ENCODE results near the gene PHF21A. TPM values are rescaled to one million over a fixed set of nuclear protein-coding genes. Genes with fewer than 3 reads are reported as not detected.

Gene PHF21A
- 10 to 100 TPM; 26.8 to 44.2 (median 33.1) TPM for polyA plus RNA-seq (ENCODE audit: insufficient read length in 10 of 10)
- long read RNA-seq, donor 1, result 0 reads
- long read RNA-seq, donor 2, partial matches to known transcripts, result 0 of 1 reads
- long read RNA-seq, donor 2, other reads (novel, unspliced or antisense), result 0 of 1 reads
- long read RNA-seq, donor 3, result 0 reads
- long read RNA-seq, donor 4, result 0 reads
- long read RNA-seq, donor 5, result 0 reads
- long read RNA-seq, donor 6, result 0 reads
- long read RNA-seq, donor 7, partial matches to known transcripts, result 0 of 1 reads
- long read RNA-seq, donor 7, other reads (novel, unspliced or antisense), result 0 of 1 reads
- long read RNA-seq, donor 8, result 0 reads
- long read RNA-seq, donor 9, result 0 reads

DNA sequence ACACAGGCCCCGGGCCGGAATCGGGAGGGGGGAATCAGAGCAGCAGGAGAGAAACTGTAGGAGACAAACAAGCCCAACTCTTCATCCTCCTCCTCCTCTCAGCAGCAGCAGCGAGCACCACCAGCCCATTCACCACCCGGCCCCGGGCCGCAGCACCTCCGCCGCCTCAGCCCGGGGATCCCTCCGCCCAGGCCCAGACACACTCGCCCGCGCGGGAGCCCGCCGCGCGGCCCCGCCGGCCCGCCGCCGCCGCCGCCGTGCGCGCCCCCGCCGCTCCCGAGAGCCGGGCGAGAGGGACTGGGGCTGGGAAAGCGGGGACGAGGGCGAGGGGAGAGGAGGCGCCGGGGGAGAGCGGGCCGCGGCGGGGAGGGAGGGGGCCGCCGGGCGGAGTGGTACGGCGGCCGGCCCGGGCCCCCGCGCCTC, at the start of gene PHF21A:
Gene PHF21A (minus strand): TSS at position 154 of the 423 bp plus-strand sequence. CDS start 37,235 bp downstream, outside the sequence.
- peak; percentile 94 to 97 (median 95) for DNase-seq

DNA sequence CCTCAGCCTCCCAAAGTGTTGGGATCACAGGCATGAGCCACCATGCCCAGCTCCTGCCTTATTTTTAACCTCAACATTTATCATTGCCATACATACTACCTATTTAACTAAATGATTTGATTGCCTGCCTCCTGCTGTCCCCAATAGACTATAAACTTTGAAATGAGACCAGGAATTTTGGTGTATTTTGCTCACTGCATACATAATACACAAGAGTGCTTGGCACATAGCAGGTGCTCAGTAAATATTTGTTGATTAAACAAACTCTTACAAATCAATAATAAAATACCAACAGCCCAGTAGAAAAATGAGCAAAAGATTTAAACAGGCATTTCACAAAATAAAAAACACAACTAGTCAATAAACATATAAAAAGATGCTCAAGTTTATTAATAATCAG, 49.5 kb upstream of the PHF21A start:
- DNase-seq, result no peak

DNA sequence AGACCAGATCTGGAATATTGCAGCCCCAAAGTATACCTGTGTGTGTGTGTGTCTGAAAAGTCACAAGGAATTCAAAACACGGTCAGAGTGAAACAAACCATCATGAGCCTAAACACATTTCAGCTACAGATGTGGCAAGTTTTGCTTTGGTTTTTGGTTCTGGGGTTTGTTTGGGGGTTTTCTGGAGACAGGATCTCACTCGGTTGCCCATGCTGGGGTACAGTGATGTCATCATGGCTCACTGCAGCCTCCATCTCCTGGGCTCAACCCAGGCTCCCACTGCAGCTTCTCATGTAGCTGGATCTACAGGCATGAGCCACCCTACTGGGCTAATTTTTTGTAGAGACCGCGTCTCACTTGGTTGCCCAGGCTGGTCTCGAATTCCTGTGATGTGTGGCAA, 41.4 kb upstream of the PHF21A start:
- no peak for DNase-seq

DNA sequence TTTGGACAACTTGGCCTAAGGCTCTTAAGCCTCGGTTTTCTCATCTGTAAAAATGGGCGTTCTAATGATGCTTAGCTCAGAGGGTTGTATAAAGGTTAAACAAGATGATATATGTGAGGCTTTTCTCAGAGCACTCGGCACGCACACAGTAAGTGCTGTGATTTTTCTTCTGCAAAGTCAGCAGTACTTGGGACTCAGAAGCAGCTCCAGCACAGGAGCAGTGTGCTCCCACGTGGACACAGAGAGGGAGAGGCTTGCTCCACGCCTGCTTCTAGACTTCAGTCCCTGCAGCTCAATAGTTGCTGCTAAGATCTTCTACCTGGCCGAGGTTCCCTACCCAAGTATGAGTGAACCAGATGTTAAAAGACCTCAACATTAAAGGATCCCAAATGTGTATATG, 39.9 kb upstream of the PHF21A start:
- no peak for DNase-seq

DNA sequence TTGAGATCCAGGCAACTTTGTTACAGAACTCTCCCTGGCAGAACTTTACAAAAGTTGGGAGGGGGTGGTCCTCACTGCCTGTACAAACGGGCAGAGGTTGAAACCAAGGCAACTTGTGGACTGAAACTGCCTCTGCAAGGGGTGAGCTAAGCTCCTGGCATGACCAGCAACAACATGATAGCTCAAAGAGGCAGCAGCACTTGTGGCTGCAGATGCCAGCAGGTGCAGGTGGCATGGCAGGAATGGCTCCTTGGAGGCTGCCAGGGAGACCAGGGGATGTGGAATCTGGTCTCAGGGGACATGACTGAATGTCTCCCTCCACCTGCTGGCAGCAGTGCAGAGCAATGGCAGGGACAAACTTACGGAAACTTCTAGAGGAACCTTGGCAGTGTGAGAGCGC, 38.8 kb upstream of the PHF21A start:
- DNase-seq, result peak in 1 of 3 donors; percentile 3

DNA sequence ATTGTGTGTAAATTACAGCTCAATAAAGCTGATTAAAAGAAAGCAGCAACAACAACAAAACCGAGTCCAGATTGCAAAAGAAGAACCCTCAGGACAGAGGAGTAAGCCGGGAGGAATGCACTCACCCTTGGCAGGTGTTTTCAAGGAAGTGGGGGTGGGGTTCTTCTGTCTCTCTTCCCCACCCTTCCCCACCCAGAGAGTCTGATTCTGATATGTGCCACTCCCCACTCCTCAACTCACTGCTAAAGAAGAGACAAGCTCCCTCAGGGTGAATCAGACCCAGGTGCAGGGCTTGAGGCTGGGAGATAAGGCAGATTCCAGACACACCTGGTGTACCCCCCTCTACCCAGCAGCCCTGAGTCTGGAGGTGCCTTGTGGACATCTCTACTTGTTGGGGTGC, 38.4 kb upstream of the PHF21A start:
- no peak for DNase-seq

DNA sequence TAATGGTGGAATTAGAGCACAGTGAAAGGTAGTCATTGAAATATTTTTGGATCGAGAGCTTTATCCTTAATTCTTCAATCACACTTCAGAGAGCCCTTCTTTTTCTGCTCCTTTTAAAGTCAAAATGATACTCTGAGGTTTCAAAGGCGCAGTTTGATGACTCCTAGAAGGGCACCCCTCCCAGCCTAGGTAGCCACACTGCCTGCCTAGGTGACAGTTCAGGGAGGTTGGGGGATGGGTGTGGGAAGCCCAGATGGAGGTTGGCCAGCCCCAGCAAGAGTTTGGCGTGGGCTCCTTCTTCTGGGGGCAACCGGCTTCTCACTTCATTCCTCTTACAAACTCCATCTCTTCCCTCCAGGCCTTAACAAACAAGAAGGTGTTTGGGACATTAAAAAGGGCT, 28.6 kb upstream of the PHF21A start:
- no peak for DNase-seq

DNA sequence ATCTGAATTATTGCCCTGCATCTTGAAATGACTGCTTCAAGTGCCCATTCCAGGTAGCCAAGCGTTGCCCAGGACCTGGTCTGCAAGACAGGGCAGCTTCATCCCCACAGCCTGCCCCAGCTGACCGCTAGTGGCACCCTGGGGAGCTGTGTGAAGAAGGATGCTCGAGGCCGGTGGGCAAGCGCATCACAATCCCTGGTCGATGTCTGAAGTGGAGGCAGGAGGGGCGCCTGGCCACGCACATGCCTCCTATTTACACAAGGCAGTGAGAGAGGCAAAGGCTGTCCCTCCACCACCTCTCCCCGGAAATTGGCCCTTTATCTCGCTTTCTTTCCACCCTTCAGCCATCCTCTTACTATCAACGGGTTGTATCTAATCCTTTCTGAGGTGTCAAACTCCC, 28.1 kb upstream of the PHF21A start:
- DNase-seq, result no peak

DNA sequence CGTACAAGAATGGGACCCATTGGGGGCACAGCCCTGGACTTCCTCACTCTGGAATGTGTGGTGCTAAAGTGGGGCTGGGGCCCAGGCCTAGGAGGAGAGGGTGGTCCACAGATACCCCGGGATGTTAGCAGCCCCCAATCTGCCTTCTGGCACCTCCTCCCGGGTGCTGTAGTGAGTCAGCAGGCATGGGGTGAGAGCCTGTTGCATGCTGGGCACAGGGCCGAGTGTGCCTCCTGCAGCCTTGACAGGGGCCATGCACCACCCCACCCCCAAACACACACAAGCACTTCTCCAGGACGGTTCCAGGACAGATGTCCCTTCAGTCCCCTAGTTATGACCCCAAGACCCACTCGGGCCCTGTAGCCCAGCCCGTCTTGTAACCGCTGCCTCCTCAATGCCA, 23.5 kb upstream of the PHF21A start:
- no peak for DNase-seq

DNA sequence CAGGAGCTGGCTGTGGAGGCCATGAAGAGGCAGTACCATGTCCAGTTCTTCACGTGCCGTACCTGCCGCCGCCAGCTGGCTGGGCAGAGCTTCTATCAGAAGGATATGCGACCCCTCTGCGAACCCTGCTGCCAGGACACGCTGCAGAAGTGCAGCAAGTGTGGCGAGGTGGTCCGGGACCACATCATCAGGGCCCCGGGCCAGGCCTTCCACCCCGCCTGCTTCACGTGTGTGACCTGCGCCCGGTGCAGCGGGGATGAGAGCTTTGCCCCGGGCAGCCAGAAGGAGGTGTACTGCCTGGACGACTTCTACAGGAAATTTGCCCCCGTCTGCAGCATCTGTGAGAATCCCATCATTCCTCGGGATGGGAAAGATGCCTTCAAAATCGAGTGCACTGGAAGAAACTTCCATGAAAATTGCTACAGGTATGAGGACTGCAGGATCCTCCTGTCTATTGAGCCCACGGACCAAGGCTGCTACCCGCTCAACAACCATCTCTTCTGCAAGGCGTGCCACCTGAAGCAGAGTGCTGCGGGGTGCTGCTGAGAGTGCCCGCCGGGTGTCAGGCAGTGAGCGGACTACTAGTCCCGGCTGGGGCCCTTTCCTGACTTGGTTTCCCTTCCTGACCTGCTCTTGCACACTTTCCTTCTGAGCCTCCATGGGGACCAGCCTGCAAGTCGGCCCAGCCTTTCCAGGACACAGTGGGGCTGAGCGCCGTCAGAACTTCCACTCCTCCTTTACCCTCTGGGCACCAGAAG, 22.0 kb upstream of the PHF21A start:
- no peak for DNase-seq

DNA sequence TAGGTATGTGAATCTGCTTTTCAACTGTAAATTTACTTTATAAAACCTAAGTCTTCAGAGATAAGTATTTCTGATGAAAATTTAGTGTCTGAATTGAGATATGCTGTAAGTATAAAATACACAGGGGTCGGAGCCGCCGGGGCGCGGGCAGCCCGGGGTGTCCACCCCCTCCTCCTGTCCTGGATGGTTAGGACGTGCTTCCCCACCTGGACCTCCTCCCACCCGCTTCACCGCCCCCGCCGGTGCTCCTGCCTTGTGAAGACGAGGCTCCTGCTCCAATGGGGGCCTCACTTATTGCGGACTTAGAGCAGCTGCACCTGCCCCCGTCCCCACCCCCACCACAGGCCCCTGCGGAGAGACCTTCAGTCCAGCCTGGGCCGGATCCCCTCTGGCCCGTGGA, 21.3 kb upstream of the PHF21A start:
- no peak for DNase-seq

DNA sequence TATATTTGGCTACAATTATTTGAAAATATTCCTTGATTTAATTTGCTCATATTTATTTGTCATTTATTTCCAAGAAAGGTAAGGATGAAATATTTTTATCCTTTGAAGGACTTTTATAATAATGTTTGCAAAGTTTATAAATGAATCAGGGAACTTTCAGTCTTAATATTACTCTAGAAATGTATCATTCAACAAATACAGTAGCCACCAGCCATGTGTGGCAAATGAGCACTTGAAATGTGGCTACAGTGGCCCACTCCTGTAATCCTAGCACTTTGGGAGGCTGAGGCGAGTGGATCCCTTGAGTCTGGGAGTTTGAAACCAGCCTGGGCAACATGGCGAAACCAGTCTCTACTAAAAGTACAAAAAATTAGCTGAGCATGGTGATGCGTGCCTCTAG, 20.3 kb upstream of the PHF21A start:
- no peak for DNase-seq

DNA sequence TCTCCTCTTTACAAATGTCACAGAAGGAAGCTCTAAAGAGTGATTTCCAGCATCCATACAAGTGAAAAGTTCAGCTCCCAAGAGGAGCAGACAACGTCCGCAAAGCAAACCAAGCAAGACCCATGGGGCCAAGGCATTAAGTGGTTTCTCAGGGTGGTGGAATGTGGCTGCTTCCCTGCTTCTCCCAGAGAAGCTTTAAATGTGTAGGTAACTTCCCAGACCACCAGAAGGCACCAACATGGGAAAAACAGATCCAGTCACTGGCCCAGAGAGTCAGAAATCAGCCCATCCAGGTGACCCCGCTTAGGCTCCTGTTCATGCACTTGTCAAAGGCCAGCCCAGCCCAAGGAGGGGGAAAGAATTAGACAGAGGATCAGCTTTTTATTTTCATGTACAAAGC, 13.3 kb upstream of the PHF21A start:
- DNase-seq, result no peak

DNA sequence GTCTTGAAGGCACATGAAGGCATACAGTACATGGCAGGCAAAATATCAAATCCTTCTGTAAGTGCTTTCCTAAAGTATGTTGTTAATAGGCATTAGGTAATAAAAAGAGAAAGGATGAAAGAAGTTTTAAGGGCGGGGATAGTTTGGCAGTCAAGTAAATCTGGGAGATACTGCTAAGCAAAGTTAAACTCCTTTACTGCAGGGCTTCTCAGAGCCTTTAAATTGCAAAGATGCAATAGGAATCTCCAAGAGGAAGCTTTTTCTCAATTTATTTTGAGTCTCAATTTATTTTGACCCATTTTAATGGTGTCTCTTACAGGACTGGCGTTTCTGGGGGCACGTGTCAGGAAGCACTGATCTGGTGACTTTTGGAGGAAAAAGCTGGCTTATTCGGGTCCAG, 12.8 kb upstream of the PHF21A start:
- no peak for DNase-seq

DNA sequence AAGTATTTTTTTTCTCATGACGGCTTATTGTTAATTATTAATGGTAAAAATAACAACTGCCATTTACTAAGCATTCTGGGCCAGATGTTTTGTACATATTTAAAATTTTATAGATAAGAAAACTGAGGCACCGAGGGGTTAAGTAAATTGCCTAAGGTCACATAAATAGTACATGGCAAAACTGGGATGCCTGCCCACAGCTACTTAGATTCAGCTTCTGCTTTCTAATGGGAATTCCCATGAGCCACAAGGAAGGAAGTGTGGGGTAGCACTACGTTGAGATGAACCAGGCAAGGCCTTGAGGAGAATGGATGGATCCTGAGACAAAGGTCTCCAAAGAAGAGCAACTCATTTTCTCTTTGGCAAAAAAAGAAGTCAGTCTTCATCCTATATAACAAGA, 11.9 kb upstream of the PHF21A start:
- DNase-seq, result no peak

DNA sequence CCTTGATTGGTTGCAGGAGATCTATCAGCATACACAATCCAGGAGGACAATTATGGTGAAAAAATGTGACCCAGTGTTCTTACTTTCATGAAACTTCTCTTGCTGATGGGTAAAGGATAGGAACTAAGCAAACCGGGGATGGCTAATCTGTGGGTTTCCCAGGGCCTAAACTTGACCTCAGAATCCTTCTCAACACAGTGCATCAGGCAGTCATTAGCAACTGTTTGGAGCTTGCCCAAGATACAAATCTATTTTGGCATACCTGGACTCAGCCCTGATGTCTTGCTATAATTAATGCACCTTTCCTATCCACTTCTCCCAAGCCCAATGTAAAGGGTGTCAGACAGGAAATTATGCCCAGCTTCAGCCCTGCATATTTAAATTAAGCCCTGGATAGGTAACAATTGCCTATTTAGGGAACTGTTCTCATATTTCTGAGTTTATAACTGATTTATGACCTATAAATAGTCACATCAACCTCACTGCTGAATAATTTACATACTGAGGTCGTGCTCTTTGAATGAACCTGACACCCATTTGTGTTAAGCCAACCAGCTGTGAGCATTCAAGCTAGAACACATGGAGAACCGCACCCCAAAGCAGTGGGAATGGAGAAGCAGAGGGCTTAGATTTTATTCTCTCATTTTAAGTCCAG, 9.2 kb upstream of the PHF21A start:
- no peak for DNase-seq

DNA sequence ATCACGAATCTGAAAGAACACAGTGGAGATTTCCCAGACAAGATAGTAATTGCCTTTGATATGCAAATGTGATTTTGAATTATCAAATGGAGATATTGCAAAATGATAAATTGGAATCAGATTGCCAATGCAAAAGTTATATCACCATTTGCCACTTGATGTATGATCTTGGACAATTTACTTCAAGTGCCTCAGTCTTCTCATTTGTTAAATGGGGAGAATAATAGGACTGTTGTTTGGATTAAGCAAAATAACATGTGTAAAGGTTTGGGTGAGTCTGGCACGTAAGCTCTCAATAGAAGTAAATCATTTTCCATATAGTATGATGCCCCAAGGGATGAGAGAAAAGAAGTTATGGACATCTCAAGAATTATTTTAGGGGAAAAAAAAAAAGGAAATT, 7.9 kb upstream of the PHF21A start:
- DNase-seq, result no peak

DNA sequence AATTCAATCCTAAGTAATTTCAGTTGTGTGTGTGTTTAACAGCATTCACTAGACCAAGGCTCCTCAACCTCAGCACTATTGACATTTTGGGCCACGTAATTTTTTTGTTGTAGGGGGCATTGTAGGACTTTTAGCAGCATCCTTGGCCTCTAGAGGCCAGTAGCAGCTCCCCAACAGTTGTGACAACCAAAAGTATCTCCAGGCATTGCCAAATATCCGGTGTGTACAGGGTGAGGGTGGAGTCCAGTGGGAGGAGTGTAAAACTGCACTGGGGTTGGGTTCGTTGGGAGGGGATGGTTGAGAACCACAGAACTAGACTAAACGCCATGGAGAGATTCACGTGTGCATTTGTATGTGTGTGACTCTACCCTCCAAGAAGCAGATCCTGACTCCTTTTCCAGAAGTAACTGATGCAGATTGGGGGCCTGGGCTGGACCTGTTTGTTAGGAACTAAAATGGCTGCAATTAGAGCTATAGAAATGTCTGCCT, 5.9 kb upstream of the PHF21A start:
- peak in 2 of 3 donors; percentile 16 to 21 for DNase-seq

DNA sequence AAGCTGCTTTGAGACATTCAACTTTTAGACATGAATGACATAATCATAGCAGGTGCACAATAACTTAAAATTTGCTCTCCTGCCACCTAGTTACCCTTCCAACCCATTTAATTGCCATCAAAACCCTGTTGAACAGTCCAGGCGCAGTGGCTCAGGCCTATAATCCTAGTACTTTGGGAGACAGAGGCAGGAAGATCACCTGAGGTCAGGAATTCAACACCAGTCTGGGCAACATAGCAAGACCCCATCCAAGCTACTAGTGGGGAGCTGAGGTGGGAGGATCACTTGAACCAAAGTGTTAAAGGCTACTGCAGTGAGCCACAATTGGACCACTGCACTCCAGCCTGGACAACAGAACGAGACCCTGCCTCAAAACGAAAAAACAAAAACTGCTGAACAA, 4.0 kb upstream of the PHF21A start:
- DNase-seq, result no peak

DNA sequence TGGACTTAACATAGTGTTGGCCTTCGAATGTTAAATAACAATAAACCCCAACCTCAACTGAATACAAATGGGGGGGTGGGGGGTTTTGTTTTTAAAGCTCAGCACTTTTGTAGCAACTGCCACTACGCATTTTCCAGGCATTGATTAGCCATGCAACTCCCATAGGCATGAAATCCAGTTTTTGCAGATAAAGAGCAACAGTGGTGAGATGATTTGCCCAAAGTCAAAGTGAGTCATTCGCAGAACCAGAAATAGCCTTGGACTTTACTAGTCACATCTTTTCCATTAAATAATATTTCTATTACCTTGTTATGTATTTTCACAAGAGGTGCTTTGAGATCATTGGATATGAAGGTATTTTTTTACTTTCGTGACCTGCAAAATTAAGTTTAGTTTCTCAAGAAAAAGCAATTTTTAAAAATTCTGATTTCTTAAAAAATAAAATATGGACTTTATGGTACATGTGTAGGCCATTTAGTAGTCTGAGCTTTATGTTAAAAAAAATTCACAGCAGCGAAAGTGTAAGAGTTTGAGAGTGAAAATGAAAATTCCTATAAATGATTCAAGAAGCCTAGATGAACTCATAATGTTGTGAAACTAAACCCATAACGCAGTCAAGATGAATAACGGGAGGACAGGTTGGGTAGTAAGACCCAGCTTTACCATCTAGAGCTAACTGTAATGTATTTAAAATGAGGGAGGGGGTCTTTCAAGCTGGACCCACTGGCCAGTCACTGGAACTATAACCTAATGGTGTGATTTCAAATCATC, 1.9 kb upstream of the PHF21A start:
- peak in 2 of 3 donors; percentile 7 to 28 for DNase-seq

DNA sequence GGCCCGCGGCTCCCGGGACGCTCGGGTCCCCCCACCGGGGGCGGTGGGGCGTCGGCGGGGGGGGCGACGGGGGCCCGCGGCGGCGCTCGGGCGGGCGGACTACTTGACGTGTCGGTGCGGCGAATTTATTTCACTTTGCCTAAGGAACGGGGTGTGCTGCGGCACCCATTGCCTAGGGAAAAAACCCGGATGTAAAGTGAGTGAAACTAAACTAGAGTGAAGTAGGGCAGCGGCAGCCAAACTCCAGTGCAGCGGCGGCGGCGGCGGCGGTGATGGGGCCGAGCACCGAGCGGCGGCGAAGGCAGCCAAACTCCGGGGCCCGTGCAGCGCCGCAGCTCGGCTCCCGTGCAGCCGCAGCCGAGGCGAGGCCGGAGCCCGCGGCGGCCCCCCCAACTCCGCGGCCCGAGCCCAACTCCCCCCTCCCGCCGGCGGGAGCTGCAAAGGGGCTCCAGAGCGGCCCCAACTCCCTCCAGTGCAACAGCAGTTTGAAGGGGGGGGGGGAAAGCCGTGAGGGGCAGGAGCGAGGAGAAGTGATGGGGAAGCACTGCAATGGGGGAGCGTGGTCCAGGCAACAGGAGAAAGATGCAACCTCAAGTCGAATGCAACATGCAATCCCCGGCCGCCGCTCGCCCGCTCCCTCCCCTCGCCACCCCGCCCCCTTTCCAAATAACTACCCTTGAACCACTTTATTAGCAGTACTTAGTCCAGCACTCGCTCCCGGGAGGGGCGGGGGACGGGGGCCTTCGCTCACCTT, 647 bp upstream of the PHF21A start:
- DNase-seq, result peak; percentile 89 to 95 (median 92)
